Lung (tissue), 10 donors: Measurements from ENCODE around the gene NPIPA7. TPM values are rescaled to one million over a fixed set of nuclear protein-coding genes. Genes with fewer than 3 reads are reported as not detected.
"Not testable (repeated sequence)": the region's sequence is repeated elsewhere in the genome, so short reads cannot be mapped to it uniquely, and the experiment has no call there.

Source experiments
- ATAC-seq: fragments of 200-7000 bp; cut with Tn5 transposase; one replicate; pipeline ENCODE4 v1.9.1; 2020; ENCODE audit warnings: moderate number of reproducible peaks; ENCODE audit not compliant: insufficient read depth, low FRiP score
- DNase-seq, 3 donors: peaks; one replicate each; pipeline ENCODE4 v3.0.0-alpha.2; 2013 to 2017
- H3K27ac ChIP-seq, 2 donors: one replicate each; pipeline ENCODE4 v1.5.1; 2013; ENCODE audit warnings: mild to moderate bottlenecking in 2 of 2, moderate library complexity in 2 of 2, control low read depth in 1 of 2, inconsistent platforms in 1 of 2, low read depth in 1 of 2, low read length in 1 of 2
- H3K27me3 ChIP-seq, 3 donors: one replicate each; pipeline ENCODE4 v1.5.1; 2013; ENCODE audit warnings: low read length in 2 of 3; ENCODE audit not compliant: control insufficient read depth in 3 of 3, insufficient read depth in 3 of 3
- H3K36me3 ChIP-seq, 4 donors: one replicate each; pipeline ENCODE4 v1.5.1; 2013; ENCODE audit warnings: low read length in 4 of 4, mild to moderate bottlenecking in 1 of 4, moderate library complexity in 1 of 4; ENCODE audit not compliant: control insufficient read depth in 4 of 4, insufficient read depth in 4 of 4
- H3K4me1 ChIP-seq, 5 donors: one replicate each; pipeline ENCODE4 v1.5.1; 2013; ENCODE audit warnings: low read length in 5 of 5, mild to moderate bottlenecking in 2 of 5, moderate library complexity in 1 of 5; ENCODE audit not compliant: control insufficient read depth in 5 of 5, insufficient read depth in 5 of 5
- H3K4me3 ChIP-seq: one replicate; pipeline ENCODE4 v1.5.1; 2013; ENCODE audit warnings: mild to moderate bottlenecking, control low read depth, moderate library complexity
- H3K9ac ChIP-seq, 2 donors: one replicate each; pipeline ENCODE4 v1.5.1; 2013; ENCODE audit warnings: low read length in 2 of 2, control low read depth in 1 of 2; ENCODE audit not compliant: insufficient read depth in 1 of 2
- H3K9me3 ChIP-seq, 4 donors: one replicate each; pipeline ENCODE4 v1.5.1; 2013; ENCODE audit warnings: low read length in 3 of 4, mild to moderate bottlenecking in 1 of 4, moderate library complexity in 1 of 4; ENCODE audit not compliant: control insufficient read depth in 4 of 4, insufficient read depth in 3 of 4
- WGBS, 2 donors: extraction: QIAGEN DNeasy Blood & Tissue Kit; methylation state at CpG; one replicate each; pipeline ENCODE4 v1.1.7; 2013; 5-methylcytosine and 5-hydroxymethylcytosine counted together
- polyA plus RNA-seq, 2 donors: library from polyadenylated mRNA; stranded (reverse); fragments of 200-250 nt; gene quantifications; one replicate each; pipeline ENCODE4 v1.2.1, GENCODE V29; 2013
- total RNA-seq, 2 donors: library from RNA; depleted of rRNA in 1 of 2; stranded (reverse); fragments of >200 nt in 1 of 2; gene quantifications; one replicate each; pipeline ENCODE4 v1.2.1, GENCODE V29; 2014 to 2021
- donor health status: Bipolar disorder and iron deficiency.
- donor health status: healthy.
- donor health status: DM: yes; HTN: yes; CAD: no.

NPIPA7 gene
- total and polyA plus RNA-seq, 4 donors, result 9.3 to 21.6 (median 10.3) TPM

- not testable (repeated sequence) for DNase-seq, H3K27me3 ChIP-seq, H3K9ac ChIP-seq, H3K9me3 ChIP-seq, H3K27ac ChIP-seq, H3K4me3 ChIP-seq, ATAC-seq, H3K4me1 ChIP-seq, H3K36me3 ChIP-seq
- WGBS, 2 donors, result 95% methylated on average over 9 of the region's 22 CpGs; no CpG with 5 or more reads in 1 of the 2 donors
These were observed 13.1 kb upstream of the NPIPA7 start for GRCh38 chr16:16365851-16366250.

GRCh38 chr16:16366552-16367284 lies 12.2 kb upstream of the NPIPA7 start:
- not testable (repeated sequence) for DNase-seq, ATAC-seq
- WGBS, 2 donors, result 96 to 100% methylated on average over 19 to 37 of the region's 54 CpGs

GRCh38 chr16:16367285-16367628 lies 11.7 kb upstream of the NPIPA7 start:
- H3K9me3 ChIP-seq, H3K4me1 ChIP-seq, H3K27ac ChIP-seq, DNase-seq, H3K36me3 ChIP-seq, ATAC-seq, H3K27me3 ChIP-seq, H3K4me3 ChIP-seq, H3K9ac ChIP-seq: not testable (repeated sequence)
- WGBS, 2 donors, result no CpG with 5 or more reads among the region's 23 CpGs

More at GRCh38 chr16:16366552-16367284, 12.2 kb upstream of the NPIPA7 start:
- H3K9me3 ChIP-seq, H3K27me3 ChIP-seq, H3K4me3 ChIP-seq, H3K36me3 ChIP-seq, H3K9ac ChIP-seq, H3K27ac ChIP-seq, H3K4me1 ChIP-seq: not testable (repeated sequence)

- not testable (repeated sequence) for H3K9me3 ChIP-seq, H3K9ac ChIP-seq, H3K4me3 ChIP-seq, H3K4me1 ChIP-seq, H3K36me3 ChIP-seq, H3K27me3 ChIP-seq, H3K27ac ChIP-seq, DNase-seq, ATAC-seq
- WGBS, 2 donors, result 49 to 61% methylated on average over 22 to 30 of the region's 45 CpGs
These were observed 9.7 kb upstream of the NPIPA7 start for GRCh38 chr16:16369081-16369856.

GRCh38 chr16:16371136-16371735 lies 7.7 kb upstream of the NPIPA7 start:
- not testable (repeated sequence) for H3K36me3 ChIP-seq, H3K4me3 ChIP-seq, H3K9ac ChIP-seq, H3K9me3 ChIP-seq, DNase-seq, H3K4me1 ChIP-seq, H3K27ac ChIP-seq, H3K27me3 ChIP-seq, ATAC-seq
- WGBS, 2 donors, result 87 to 88% methylated on average over 12 to 23 of the region's 43 CpGs

GRCh38 chr16:16374192-16374591 lies 4.7 kb upstream of the NPIPA7 start:
- 87 to 89% methylated on average over 6 to 10 of the region's 25 CpGs for WGBS, 2 donors
- not testable (repeated sequence) for H3K9ac ChIP-seq, H3K36me3 ChIP-seq, DNase-seq, H3K27me3 ChIP-seq, H3K4me3 ChIP-seq, H3K27ac ChIP-seq, ATAC-seq, H3K4me1 ChIP-seq, H3K9me3 ChIP-seq

- not testable (repeated sequence) for H3K27ac ChIP-seq, H3K27me3 ChIP-seq, H3K36me3 ChIP-seq, H3K4me1 ChIP-seq, H3K9me3 ChIP-seq, DNase-seq, H3K4me3 ChIP-seq, H3K9ac ChIP-seq, ATAC-seq
- WGBS, 2 donors, result no CpG with 5 or more reads among the region's 6 CpGs
These were observed 20.7 kb downstream of the NPIPA7 start for GRCh38 chr16:16399685-16400084.

GRCh38 chr16:16402333-16402732 lies 23.4 kb downstream of the NPIPA7 start:
- H3K27ac ChIP-seq, H3K27me3 ChIP-seq, ATAC-seq, H3K4me3 ChIP-seq, H3K9ac ChIP-seq, DNase-seq, H3K4me1 ChIP-seq, H3K9me3 ChIP-seq, H3K36me3 ChIP-seq: not testable (repeated sequence)
- WGBS, 2 donors, result no CpG with 5 or more reads among the region's 2 CpGs
